Hair follicular keratinocyte (primary cell): Measurements from ENCODE around the gene CD34. TPM values are rescaled to one million over a fixed set of nuclear protein-coding genes. Genes with fewer than 3 reads are reported as not detected.

ENCODE experiments used
- total RNA-seq: library from RNA; depleted of rRNA; stranded (reverse); fragments of >200 nt; gene quantifications from 2 replicates; pipeline ENCODE4 v1.2.3, GENCODE V29; 2015

The CD34 gene, protein sequence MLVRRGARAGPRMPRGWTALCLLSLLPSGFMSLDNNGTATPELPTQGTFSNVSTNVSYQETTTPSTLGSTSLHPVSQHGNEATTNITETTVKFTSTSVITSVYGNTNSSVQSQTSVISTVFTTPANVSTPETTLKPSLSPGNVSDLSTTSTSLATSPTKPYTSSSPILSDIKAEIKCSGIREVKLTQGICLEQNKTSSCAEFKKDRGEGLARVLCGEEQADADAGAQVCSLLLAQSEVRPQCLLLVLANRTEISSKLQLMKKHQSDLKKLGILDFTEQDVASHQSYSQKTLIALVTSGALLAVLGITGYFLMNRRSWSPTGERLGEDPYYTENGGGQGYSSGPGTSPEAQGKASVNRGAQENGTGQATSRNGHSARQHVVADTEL
- total RNA-seq: not detected in 2 replicates

DNA sequence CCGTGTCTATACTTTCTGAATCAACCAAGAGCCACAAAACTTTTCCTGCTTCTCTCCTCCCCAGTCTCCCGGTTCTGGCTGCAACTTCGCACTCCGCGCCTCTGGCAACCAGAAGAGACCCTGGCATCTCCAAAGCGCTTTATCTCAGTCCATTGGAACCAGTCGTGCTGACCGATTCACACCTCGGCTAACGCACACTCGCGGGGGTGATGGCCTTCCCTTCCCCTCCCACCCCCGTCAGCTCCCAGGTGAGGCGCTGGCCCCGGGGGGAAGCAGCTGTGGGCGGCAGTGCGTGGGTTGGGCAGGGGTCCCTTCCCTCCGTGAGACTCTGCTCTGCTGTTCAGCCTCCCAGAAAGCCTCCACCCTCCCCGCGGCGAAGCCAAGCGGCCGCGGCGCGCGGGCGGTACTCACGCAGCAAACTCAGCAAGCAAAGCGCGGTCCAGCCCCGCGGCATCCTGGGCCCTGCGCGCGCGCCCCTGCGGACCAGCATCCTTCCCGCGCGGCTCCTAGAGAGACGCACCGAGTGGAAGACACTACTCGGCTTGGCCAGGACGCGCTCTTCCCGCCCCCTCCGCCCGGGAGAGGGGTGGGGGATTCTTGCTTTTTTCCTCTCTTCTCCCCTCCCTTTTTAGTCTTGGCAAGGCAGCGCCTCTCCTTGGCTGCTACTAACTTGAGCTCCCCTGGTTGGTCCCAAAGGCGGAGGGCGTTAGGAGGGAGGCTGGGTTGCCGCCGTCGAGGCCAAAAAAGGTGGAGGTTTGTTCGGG lies at the start of gene CD34:
TSS of gene CD34 (minus strand) at position 535 of the 764 bp plus-strand sequence. CDS start at position 490, 45 bp downstream.

Other genes starting within 250 kb of the CD34 start
- 64.4 and 102 TPM in 2 replicates for gene CD46, start 159.1 kb downstream of the CD34 start, total RNA-seq